HG02885 (cell line): ENCODE results near the gene ABRAXAS1.
A peak's percentile ranks its signal among the peaks of the same experiment; 100 is the strongest.
"Not testable (repeated sequence)": the region's sequence is repeated elsewhere in the genome, so short reads cannot be mapped to it uniquely, and the experiment has no call there.

ENCODE experiments used
- ATAC-seq: cut with Tn5 transposase; IDR thresholded peaks from one replicate; pipeline ENCODE4 v1.9.1; 2021; ENCODE audit warnings: mild to moderate bottlenecking; ENCODE audit not compliant: unreplicated experiment, poor library complexity

ABRAXAS1 gene

DNA sequence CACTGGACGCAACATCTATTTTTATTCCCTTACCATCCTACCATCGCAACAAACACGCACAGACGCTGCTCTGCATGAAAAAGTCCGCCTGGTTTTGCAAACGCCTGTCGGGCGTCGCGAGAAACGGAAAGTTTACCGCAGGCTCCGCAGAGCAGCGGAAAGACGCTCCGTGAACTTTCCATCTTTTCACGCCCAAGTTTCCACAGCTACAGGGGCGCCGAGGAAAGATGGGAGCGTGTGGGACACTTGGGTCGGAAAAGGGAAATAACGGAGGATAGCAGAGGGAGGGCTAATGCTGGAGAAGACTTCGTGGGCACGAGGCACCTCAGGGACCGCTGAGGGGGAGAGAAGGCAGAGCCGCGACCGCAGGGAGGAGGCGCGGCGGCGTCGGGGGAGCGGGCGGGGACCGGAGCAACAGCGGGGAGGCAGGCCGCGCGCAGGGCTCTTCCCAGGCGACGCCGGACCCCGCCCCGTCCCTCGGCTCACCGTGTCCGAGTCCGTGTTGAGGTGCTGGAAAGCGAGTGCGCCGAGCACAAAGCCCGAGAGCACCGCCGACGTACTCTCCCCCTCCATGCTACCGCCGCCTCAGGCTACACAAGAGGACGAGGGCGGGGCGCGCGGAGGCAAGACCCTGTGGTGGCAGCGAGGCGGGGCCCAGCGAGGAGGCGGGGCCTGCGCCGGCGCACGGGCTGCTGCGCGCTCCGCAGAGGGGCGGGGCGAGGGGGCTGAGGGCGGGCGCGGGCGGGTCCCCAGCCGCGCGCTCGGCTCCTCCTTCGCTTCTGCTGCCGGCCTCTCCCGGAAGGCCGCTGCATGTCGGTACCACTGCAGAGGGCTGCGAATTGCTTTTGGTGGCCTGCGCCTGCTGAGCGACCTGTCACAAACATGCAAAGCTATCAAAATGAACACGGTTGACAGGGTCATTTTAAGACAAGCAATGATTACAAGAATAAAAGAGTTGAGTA lies at the start of gene ABRAXAS1:
TSS of gene ABRAXAS1 (minus strand) at position 601 of the 962 bp plus-strand sequence. CDS start at position 573, 28 bp downstream.
- peak; percentile 96 for ATAC-seq

DNA sequence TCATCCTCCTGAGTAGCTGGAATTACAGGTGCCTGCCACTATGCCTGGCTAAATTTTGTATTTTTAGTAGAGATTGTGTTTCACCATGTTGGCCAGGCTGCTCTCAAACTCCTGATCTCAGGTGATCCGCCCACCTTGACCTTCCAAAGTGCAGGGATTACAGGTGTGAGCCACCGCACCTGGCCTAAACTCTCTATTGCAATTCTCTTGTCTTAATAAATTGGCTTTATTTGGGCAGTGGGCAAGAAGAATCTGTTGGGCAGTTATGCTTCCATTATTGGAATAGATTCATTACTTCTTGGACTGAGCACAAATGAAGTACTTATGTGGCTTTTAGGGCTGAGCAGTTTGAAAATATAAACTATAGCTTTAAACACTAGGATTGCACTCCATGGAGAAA lies 42.8 kb upstream of the ABRAXAS1 start:
- ATAC-seq: no peak

DNA sequence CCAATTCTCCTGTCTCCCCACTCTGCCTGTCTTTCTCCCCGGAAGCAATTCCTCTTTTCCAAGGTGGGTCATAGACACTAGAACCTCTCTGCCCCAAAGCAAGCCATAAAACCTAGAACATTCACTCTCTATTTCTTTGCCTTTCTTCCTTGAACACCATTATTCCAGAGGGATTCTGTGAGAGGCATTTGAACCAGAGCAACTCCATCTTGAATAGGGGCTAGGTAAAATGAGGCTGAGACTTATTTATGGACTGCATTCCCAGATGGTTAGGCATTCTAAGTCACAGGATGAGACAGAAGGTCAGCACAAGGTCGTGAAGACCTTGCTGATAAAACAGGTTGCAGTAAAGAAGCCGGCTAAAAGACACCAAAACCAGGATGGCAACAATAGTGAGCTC lies 37.3 kb upstream of the ABRAXAS1 start:
- ATAC-seq: no peak

GRCh38 chr4:83516042-83516772 lies 31.3 kb upstream of the ABRAXAS1 start:
- no peak for ATAC-seq

DNA sequence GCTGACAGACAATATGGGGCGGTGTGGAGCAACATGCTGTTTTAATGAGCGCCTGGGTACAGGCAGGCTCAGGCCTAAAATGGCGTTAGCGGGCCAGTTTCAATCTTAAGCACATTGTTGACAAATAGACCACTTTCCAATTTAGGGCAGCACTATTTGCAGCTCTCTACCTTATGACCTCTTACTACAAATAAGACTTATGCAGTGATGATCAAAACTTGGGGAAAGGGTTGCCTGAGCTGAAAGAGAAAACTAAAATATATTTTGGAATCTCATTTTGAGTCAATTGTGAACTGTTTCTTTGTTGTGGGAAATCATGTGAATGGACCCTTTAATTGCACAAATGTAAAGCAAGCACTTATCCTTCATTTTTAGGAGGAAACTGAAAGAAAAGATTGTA lies 25.5 kb upstream of the ABRAXAS1 start:
- no peak for ATAC-seq

DNA sequence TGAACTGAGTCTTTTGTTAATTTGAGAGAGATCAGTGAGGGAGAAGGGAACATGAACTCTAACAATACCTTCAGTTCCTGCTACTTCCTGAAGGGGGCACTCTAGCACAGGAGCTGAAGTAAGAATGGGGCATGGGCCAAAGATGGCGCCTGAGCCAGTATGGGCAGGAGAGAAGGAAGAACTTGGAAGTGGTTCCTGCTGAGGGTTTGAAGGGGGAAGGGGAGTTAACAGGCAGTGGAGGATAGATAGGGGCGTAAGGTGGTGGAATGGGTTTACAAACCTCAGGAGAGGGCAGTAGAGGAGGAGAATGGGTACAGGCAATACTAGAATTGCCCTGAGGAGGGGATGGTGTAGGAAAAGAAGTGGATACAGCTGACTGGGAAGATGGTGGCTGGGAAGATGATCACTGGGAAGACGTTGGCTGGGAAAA lies 24.3 kb upstream of the ABRAXAS1 start:
- ATAC-seq: peak; percentile 59

- ATAC-seq: no peak
These were observed 20.1 kb upstream of the ABRAXAS1 start for GRCh38 chr4:83504996-83505395.

DNA sequence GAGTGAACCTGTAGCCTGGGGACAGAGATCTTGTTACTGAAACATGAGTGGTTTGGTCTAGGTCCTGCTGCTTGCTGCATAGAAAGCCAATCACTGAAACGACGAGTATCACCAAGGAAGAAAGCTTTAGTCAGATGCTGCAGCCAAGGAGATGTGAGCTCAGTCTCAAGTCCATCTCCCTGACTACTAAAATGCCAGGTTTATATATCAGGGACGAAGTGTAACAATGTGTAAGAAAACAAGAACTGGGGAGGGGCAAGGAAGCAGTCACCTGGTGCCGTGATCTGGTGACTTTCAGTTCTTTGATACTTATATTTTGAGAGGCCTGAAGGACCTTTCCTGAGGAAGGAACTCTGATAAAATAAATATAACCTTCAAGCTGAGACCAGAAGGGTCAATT lies 19.6 kb upstream of the ABRAXAS1 start:
- no peak for ATAC-seq

DNA sequence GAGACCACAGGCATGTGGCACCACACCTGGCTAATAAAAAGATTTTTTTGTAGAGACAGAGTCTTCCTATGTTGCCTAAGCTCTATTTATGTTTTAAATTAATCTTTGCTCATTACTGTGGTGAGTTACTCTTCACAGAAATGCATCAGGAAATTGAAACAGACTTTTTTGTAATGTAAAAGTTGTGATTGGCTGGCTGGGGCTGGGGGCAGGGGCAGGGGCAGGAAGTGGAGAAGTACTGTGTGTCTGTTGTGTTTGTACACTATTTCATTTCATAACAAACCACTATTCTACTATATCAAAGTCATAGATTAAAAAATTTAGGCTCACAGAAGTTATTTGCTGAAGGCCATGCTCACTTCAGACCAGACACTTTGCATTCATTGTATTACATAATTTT lies 19.1 kb upstream of the ABRAXAS1 start:
- ATAC-seq: no peak

- not testable (repeated sequence) for ATAC-seq
These were observed 16.8 kb upstream of the ABRAXAS1 start for GRCh38 chr4:83501671-83502070.

- ATAC-seq: no peak
These were observed 13.3 kb upstream of the ABRAXAS1 start for GRCh38 chr4:83498187-83498586.

- not testable (repeated sequence) for ATAC-seq
These were observed 11.4 kb upstream of the ABRAXAS1 start for GRCh38 chr4:83496085-83496917.

GRCh38 chr4:83490876-83491450 lies 6.1 kb upstream of the ABRAXAS1 start:
- peak; percentile 91 for ATAC-seq

DNA sequence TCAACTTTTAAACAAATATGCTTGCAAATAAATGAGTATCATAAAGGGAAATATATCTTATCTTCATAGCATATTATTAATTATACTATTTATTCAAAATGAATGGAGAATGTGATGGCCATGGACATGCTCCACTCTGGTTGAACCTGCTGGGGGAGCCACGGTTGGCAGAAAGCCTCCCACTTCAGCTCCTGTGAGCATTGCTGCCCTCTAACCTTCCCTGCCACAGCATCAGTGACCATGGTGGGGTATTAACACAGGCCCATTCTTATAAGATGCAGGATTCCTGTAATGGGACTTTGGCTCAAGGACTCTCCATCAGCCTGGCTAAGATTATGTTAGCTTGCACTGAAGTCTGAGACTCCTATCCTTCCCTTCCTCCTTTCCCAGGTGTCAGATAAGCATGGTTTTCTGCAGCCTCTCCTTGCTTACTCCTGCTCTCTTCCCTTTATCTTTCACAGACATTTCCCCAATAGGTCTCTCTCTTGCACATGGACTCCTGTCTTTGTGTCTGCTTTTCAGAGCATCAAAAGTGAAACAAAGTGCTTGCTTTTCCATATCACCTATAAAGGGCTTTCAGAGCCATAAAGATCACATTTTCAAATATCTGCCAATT lies 4.9 kb upstream of the ABRAXAS1 start:
- no peak for ATAC-seq

DNA sequence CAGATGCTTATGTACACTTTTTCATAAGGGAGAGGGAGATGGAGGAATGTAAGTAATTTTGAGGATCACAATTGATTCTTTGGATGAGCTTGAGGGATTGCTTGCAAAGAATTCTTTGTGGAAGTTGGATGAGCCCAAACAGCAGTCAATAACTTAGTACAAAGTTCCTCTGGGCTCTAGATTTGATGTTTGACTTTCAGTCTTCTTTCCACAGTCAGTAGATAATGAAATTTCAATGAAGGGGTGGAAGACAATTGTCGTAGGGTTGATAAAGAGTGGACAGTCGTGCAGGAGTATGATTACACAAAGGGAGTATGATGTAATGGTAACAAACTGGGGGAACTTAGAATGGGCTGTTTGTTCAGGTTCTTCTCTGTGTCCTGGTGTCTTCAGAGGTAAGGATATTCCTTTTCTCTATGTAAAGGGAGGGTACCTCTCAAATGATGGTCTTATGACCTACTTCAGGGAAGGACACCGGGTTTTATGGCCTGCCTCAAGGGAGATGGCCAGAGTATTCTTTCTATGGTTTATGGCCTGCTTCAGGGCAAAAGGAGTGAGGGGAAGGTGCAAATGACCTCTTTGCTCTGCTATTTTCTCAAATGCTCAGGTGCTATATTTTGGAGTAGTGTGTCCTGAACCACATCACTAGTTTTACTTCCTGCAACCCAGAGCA lies 1.7 kb upstream of the ABRAXAS1 start:
- no peak for ATAC-seq

- ATAC-seq: no peak
These were observed 10.9 kb downstream of the ABRAXAS1 start for GRCh38 chr4:83473966-83474365.

GRCh38 chr4:83473423-83473822 lies 11.5 kb downstream of the ABRAXAS1 start:
- ATAC-seq: no peak

GRCh38 chr4:83456184-83456501 lies 28.8 kb downstream of the ABRAXAS1 start:
- no peak for ATAC-seq
